ENCODE results near the gene CTDSPL.

GRCh38 chr3:37912052-37912733 is 50.5 kb downstream of the CTDSPL start:
- TF ChIP-seq, protein P1, sequence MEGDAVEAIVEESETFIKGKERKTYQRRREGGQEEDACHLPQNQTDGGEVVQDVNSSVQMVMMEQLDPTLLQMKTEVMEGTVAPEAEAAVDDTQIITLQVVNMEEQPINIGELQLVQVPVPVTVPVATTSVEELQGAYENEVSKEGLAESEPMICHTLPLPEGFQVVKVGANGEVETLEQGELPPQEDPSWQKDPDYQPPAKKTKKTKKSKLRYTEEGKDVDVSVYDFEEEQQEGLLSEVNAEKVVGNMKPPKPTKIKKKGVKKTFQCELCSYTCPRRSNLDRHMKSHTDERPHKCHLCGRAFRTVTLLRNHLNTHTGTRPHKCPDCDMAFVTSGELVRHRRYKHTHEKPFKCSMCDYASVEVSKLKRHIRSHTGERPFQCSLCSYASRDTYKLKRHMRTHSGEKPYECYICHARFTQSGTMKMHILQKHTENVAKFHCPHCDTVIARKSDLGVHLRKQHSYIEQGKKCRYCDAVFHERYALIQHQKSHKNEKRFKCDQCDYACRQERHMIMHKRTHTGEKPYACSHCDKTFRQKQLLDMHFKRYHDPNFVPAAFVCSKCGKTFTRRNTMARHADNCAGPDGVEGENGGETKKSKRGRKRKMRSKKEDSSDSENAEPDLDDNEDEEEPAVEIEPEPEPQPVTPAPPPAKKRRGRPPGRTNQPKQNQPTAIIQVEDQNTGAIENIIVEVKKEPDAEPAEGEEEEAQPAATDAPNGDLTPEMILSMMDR (conservative IDR thresholded peaks at IDR 0.05): no peak; the same call in 1 of the 2 replicates
- TF ChIP-seq EZH2 (IDR thresholded peaks at IDR 0.05; ENCODE audit: low read depth): no peak

Data from PC-9 (cell line).